NT2/D1 (cell line): ENCODE measurements around the gene CD109.

ENCODE experiments used
- YY1 ChIP-seq: IDR thresholded peaks from 2 replicates; pipeline ENCODE4 v1.6.1; 2011; ENCODE audit not compliant: insufficient read length, insufficient read depth
- ZNF274 ChIP-seq: IDR thresholded peaks from 2 replicates; pipeline ENCODE4 v1.6.1; 2011; ENCODE audit warnings: mild to moderate bottlenecking, low read depth, low read length

DNA sequence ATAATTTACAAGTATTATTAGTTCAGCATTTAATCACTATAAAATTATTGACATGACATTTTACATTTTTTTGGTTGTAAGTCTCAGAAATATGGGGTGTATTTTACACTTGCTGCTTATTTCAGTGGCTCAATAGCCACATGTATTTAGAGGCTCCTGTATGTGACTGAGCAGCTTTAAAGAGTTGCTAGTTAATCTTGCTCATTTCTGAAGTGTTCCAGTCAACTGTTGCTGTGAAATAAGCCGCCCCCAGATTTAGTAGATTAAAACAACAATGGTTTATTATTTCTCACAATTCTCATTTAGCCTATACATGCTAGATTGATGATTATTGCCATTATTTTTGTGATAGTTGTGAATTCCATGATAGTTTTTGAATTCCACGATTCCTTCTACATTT is 23.0 kb downstream of the CD109 start:
- TF ChIP-seq YY1 (no peak), ZNF274 (no peak)
